HG02798 (cell line): ENCODE results near the gene CKAP2L.
"Not testable (repeated sequence)": the region's sequence is repeated elsewhere in the genome, so short reads cannot be mapped to it uniquely, and the experiment has no call there.

Experiments
- ATAC-seq: cut with Tn5 transposase; IDR thresholded peaks from one replicate; pipeline ENCODE4 v1.9.1; 2021; ENCODE audit warnings: mild to moderate bottlenecking; ENCODE audit not compliant: unreplicated experiment, poor library complexity

Gene CKAP2L

DNA sequence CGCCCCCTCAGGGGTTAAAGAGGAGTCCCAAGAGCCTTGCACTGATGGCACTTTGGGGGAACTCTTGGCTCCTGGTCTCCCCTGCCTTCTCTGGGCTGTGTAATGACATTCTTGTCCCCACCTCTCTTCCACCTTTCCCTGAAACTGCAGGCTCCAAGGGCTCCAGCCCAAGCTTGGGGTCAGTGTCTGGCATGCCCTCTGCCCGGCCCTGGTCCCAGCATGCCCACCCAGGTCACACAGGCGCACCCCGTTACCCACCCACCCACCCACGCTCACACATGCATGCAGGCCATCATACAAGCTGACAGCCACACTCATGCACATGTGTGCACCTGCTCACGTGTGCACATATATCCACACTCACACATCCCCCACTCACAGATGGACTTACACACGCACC, 50.5 kb downstream of the CKAP2L start:
- ATAC-seq: no peak

DNA sequence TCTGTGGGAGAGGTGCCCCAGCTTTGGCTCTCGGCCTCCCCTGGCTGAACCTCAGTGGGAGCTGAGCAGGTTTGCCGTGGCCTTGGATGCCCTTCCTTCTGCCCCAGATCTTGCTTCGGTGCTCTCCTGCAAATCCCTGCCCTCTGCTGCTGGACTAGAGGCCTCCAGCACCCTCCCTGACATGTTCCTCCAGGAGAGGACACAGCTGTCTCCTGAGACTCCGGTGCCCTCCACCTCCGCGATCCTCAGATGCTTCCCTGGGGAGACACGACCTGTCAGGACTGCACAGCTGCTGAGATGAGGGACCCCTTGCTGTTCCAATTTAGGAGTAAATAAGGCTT, 50.9 kb downstream of the CKAP2L start:
- no peak for ATAC-seq

DNA sequence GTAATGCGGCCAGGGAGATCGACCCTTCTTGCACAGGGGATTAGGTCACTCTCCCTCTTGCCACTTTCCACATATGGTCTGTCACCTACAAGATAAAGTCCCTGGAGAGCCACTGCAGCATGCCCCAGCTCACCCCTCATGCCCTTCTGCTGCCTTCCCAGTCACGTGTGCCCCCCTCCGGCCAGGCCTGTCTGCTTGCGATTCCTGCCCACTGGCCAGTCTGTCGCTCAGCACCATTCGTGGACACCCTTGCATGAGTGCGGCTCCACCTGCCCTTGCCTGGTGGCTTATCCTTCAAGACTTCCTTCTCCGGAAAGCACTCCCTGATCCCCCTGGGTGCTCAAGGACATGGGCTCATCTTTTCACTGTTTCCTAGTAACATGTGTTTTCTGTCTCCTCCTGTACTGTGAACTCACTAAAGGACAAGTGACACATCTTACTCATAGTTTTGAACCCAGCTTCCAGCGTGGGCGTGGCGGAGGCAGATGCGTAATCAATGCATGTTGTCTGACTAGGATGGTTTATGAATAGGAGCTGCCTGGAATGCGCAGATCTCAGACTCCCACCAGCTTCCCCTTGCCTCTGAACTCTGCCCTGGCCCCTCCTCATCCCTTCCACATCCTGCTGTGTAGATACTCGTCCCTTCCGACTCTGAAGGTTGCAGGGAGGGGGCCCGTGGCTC, 51.4 kb downstream of the CKAP2L start:
- ATAC-seq: no peak

DNA sequence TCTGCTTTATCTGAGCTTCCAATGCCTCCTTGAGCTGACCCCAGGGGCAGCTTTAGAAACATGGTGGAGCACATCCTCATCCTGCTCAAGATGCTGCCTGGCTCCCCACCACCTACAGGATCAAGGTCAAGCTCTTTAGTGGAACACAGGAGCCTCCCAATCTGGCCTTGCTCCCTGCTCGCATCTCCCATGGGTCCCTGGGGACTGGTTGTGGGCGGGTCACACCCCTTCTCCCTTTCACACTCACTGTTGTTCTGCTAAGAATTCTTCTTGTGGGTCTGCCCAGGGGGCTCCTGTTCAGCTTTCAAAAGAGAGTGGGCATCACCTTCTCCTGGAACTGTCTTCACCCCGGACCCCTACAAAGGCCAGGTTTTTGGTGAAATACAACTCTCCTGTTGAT, 51.9 kb downstream of the CKAP2L start:
- no peak for ATAC-seq

DNA sequence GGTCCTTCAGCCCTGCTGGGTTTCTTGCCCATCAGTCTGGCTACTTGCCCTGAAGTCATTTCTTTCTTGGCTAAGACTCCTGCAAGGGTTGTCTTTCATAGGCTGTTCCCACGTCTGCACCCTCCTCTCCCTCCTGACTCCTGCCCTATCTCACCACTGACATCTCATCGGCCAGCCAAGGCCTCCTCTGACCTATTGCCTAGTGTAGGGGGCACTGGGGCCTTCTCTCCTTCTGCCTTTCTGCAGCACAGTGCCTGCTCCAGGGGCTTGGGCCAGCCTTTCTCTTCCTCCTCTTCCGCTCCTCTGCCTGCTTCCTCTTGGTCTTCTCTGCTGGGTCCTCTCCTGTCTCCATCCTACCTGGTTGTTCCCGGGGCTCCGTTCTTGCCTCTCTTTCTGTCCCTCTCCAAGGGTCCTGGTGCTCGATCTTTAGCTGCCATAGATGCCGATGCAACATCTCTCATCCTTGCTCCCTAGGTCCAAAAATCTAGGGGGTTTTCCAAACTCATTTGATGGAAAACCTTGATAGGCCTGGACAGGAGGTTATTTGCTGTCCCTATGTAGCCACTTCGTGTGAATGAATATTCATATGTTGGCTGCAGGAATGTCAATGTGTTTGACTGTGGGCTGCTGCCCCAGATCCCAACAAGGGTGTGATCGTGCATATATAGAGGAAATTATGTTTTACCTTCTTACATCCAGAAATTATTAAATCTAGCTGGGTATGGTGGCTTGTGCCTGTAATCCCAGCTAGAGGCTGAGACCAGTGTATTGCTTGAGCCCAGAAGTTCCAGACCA, 53.3 kb downstream of the CKAP2L start:
- ATAC-seq: no peak

DNA sequence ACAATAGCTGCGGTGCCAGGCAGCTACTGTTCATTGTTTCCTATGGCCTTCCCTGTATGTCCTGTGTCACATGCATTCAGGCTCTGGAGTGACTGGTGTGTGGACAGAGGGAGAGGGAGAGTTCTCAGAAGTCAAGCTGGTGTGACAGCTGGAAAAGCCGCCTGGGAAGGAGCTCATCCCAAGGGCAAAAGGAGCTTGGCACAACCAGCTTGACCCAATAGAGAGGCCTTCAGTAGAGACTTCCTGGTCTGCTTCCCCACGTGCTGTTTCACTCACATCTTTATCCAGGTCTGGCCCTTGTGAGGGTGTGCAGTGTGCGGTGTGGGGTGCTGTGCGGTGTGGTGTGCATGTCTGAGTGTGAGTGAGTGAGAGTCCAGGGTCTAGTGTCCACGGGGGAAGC, 54.7 kb downstream of the CKAP2L start:
- ATAC-seq: no peak

DNA sequence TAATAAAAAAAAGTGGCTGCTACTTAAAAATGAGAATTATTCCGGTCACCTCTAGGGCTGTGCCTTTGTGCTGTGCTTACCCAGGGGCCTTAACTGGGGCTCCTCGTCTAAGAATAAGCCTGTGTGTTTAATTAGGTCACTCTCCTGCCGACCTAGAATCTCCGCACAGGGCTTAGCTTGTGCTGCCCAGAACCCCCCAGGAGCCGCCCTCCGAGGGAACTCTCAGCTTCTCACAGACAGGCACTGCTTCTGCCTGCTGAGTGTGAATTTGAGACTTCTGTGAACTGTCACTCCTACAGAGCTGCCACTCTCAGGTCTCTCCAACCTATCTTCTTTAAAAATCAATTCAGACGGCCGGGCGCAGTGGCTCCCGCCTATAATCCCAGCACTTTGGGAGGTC, 55.4 kb downstream of the CKAP2L start:
- ATAC-seq: no peak

DNA sequence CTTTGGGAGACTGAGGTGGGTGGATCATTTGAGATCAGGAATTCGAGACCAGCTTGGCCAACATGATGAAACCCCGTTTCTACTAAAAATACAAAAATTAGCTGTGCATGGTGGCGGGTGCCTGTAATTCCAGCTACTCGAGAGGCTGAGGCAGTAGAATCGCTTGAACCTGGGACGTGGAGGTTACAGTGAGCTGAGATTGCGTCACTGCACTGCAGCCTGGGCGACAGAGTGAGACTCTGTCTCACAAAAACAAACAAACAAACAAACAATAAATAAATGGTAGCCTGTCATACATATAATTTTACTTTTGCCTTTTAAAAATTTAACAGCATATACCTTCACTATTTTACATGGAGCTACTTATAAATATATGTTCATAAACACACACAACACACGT, 57.5 kb downstream of the CKAP2L start:
- not testable (repeated sequence) for ATAC-seq

DNA sequence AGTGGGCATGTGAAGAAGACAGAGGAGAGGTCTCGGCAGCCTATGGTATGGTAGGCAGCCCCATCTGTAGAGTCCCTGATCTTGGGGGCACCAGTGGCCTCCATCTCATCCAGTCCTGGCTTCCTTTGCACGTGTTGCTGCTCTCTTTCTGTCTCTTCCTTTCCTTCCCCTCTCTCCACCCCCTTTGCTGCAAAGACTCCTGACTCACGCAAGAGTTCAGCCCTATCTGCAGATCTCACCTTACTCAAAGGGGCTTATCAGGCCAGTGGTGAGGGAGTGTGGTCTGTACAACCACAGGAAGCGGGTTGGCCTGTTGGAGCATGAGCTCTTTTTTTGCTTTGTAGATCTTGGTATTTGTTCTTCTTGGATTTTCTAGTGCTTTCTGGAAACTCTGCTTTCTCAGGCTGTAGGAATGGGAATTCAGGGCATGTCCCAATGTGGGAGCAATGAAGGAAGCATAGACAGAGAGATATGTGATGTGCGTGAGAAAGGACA, 58.2 kb downstream of the CKAP2L start:
- peak; percentile 41 for ATAC-seq

DNA sequence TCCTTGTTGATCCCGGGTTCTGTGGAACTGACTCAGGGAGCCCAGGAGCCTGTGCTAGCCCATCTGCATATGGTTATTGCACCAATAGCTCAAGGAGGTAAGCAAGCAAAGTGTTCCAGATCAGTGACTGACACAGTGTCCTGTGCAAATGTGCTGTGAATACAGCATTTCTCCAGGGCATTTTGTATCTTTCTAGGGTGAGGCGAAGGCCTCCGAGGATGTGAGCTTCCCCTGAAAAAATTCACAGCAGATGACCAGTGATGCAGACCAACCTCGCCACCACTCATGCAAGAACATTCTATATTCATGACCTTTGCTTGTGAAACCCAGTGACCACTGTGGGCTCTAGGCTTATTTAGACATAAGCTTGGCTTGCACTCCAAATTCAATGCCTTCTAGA, 58.8 kb downstream of the CKAP2L start:
- no peak for ATAC-seq

DNA sequence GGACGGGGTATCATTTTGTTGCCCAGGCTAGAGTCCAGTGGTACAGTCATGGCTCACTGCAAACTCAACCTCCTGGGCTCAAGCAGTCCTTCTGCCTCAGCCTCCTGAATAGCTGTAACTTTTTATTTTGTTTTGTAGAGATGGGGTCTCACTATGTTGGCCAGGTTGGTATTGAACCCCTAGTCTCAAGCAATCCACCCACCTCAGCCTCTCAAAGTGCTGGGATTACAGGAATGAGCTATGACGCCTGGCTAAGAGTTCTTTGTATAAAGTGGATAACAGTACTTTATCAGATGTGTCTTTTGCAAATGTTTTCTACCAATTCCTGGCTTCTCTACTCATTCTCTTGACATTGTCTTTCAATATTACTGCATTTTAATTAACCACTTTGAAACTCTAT, 60.7 kb downstream of the CKAP2L start:
- ATAC-seq: no peak

DNA sequence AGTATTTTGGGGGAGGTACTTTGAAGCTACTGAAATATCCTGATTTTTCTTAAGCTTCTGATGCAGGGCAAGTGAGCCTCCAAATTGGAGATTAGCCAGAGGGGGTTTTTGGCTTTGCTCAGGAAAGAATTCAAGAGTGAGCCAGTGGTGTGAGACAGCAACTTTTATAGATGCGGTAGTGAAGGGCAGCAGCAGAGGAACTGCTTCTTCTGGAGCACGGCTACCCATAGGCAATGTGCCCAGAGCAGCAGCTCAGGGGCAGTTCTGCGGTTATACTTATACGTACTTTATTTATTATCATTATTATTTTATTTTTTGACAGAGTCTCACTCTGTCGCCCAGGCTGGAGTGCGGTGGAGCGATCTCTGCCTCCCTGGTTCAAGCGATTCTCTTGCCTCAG, 63.4 kb downstream of the CKAP2L start:
- no peak for ATAC-seq

DNA sequence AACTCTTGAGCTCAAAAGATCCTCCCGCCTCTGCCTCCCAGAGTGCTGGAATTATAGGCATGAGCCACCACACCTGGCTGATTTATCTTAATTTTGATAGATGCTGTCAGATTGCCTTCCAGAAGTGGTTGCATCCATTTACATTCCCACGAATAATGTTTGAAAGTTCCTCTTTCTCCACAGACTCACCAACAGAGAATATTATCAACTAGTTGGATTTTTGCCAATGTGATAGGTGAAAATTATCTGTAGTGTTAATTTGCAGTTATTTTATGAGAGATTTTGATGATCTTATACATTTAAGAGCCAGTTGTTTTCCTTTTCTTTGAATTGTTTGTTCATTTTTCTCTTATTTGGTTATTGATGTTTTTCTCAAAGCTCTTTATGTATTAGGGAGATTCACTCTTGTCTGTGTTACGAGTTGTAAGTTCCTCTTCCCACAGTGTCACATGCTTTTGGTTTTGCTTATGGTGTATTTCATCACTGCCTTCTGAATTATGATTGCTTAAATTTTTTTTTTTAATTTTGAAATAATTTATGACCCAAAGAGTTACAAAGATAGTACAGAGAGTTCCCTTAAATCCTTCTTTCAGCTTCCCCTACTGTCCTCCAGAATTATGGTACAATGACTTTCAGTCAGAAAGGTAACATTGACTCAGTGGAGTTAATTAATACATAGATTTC, 64.3 kb downstream of the CKAP2L start:
- no peak for ATAC-seq

DNA sequence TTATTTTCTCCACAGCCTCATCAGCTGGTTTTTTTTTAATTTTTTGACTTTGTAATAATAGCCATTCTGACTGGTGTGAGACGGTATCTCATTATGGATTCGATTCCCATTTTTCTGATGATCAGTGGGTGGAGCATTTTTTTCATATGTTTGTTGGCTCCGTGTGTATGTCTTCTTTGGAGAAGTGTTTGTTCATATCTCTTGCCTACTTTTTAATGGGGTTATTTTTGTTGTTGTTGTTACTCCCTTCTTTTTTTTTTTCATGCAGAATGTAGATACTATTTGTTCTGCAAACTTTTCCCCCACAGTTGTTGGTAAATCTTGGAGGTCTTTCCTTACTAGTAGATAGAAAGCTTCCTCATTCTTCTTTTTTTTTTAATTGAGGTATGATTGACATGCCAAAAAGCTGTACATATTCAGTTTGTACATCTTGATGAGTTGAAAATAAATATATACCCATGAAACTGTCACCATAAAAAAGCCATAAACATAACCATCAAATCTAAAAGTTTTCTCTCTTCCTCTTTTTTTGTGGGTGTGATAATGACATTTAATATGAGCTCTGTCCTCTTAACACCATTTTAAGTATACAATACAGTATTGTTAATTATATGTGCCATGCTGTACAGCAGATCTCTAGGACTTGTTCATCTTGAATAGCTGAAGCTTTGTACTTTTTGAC, 65.4 kb downstream of the CKAP2L start:
- no peak for ATAC-seq

DNA sequence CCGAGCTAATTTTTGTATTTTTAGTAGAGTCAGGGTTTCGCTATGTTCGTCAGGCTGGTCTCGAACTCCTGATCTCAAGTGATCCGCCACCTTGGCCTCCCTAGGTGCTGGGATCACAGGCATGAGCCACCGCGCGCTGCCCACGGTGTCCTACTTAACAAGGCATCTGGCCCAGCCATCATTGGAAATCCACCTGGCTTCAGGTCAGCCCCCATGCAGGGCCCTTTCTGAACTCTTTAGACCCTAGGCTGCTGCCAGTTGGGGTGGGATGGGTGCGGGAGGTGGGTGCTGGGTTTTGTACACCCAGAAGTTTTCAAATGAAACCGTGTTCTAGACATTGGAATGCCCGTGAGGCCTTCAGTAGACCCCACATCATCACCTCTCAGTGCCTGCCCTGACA, 70.2 kb downstream of the CKAP2L start:
- no peak for ATAC-seq

DNA sequence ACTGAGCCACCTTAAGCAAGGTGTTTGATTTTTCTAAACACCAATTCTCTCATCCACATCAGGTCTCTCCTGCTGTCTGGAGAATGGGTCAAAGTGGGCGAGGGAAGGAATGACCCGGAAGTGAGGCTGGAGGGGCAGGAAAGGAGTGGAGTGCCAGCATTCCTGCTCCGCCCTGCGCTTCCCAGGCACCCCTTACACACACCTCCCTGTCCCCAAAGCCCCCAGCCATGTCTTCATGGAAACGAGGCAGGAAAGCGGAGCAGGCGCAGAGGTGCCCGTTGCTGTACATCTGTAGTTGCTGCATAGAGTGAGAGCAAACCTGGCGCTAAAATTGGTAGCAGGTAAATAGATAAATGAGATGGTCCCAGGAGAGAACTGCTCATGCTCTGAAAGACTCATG, 70.8 kb downstream of the CKAP2L start:
- no peak for ATAC-seq

DNA sequence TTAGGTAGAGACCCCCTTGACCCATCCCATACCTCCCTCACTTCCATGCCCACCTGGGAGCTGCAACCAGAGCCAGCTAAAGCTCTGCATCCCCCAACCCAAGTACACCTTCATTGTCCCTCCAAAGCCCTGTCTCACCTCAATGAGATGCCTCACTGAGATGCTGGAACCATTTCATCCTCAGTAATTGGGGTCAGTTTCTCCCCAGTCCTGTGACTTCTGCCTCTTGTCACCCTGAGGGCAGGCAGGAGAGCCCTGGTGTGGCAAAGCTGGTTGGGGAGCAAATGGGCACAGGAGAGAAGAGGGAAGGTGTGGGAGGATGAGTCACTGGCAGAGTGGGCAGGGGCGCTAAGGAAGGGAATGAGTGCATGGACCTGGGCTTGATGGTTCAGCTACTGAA, 71.5 kb downstream of the CKAP2L start:
- no peak for ATAC-seq

DNA sequence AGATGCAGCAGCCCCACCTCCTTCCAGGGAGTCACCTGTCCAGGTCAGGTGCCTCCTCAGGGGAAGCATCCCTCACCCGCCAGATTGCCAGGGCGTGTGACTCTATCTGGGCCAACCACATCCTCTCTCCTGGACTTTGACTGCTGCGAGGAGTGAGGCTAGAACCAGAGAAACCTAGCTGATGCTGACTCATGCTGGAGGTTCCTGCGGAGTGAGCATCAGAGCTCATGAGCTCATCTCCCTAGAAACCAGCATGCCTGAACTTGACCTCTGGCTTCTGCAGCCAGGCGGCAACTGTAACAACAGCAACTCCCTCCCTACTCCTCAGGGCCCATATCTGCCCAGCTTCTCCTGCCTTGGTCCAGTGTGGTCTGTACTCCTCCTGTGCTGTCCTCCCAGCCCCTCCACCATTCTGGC, 71.9 kb downstream of the CKAP2L start:
- ATAC-seq: peak; percentile 92

DNA sequence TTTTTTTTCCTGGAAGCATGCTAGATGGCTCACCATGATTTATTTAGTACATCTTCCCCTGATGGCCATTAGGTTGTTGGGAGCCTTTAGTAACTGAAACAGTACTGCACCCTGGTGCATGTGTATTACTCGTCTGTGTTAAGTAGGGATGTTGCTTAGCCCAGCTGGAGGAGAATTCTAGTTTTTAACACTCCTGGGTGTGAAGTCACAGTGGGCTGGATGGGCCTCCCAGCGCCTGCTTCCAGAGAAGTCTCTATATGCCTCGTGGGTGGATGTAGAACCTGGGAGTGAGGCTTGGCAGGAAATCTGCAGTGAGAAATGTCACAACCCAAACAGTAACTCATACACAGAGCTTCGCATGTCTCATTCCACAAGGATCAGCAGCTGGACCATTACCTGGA, 72.5 kb downstream of the CKAP2L start:
- ATAC-seq: no peak

DNA sequence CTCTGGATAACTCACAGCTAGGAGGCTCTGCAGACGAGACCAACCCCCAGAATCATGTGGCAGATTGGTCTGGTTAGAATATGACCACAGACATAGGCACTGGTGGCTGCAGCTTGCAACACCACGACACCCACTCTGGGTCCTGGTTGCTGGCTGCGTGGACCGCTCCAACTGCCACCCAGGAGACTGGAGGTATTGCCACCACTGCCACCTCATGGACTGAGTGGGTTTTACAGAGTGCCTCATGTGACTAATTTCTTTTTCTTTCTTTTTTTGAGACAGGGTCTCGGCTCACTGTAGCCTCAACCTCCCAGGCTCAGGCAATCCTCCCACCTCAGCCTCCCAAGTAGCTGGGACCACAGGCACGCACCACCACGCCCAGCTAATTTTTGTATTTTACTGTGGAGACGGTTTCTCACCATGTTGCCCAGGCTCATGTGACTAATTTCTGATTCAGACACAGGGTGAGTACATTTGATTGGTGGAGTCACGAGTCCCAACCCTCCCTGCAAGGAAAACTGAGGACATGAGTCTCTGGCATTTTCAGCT, 73.5 kb downstream of the CKAP2L start:
- peak; percentile 57 for ATAC-seq
